CD4-positive, alpha-beta T cell (primary cell): ENCODE results near the gene TRIM44. TPM values are rescaled to one million over a fixed set of nuclear protein-coding genes. Genes with fewer than 3 reads are reported as not detected.
"Not testable (repeated sequence)": the region's sequence is repeated elsewhere in the genome, so short reads cannot be mapped to it uniquely, and the experiment has no call there.

ENCODE experiments used
- ATAC-seq: fragments of 200-7000 bp; cut with Tn5 transposase; one replicate; pipeline ENCODE4 v1.10.0; 2022; ENCODE audit warnings: mild to moderate bottlenecking; ENCODE audit not compliant: poor library complexity
- CTCF ChIA-PET: fragments of 350-600 bp; sonication (Branson Sonifier 250); formaldehyde crosslinking; loops from one replicate; lab custom pipeline; 2021; ENCODE audit warnings: antibody characterized with exemption, inconsistent platforms; lab: Charles Lee
- POLR2A ChIA-PET: fragments of 350-600 bp; sonication (Branson Sonifier 250); formaldehyde crosslinking; loops from one replicate; lab custom pipeline; 2021; ENCODE audit warnings: antibody characterized with exemption, inconsistent platforms; lab: Charles Lee
- DNase-seq, 14 experiments: peaks; one replicate each; pipeline ENCODE4 v3.0.0-alpha.2; 2013 to 2020; ENCODE audit warnings: mixed read lengths in 2 of 14
- H3K27ac ChIP-seq, 2 donors: one replicate each; pipeline versions ENCODE4 v1.5.1 to v1.7.0; 2013; ENCODE audit warnings: low read length in 2 of 2, low read depth in 1 of 2, mild to moderate bottlenecking in 1 of 2
- H3K27me3 ChIP-seq, 2 experiments: 1 replicate in 1 of 2; 2 replicates in 1 of 2; pipeline versions ENCODE4 v1.6.1 to v1.7.0; 2013; ENCODE audit warnings: low read length in 2 of 2, control low read depth in 1 of 2, mild to moderate bottlenecking in 1 of 2, moderate library complexity in 1 of 2; ENCODE audit not compliant: insufficient read depth in 2 of 2, control insufficient read depth in 1 of 2
- H3K36me3 ChIP-seq: one replicate; pipeline ENCODE4 v1.6.1; 2013; ENCODE audit warnings: low read length, control low read depth; ENCODE audit not compliant: insufficient read depth
- H3K4me1 ChIP-seq: one replicate; pipeline ENCODE4 v1.6.1; 2013; ENCODE audit warnings: low read length, control low read depth; ENCODE audit not compliant: insufficient read depth
- H3K4me3 ChIP-seq: one replicate; pipeline ENCODE4 v1.5.1; 2013; ENCODE audit warnings: mild to moderate bottlenecking, low read length, moderate library complexity
- H3K9me3 ChIP-seq, 2 experiments: 1 replicate in 1 of 2; 2 replicates in 1 of 2; pipeline versions ENCODE4 v1.6.1 to v1.7.0; 2013; ENCODE audit warnings: low read length in 2 of 2, mild to moderate bottlenecking in 2 of 2, control low read depth in 1 of 2, moderate library complexity in 1 of 2; ENCODE audit not compliant: control insufficient read depth in 1 of 2, insufficient read depth in 1 of 2
- H3K27ac Mint-ChIP-seq: one replicate; pipeline ENCODE4 v1.8.0; 2020; ENCODE audit warnings: mixed read lengths
- H3K27me3 Mint-ChIP-seq: one replicate; pipeline ENCODE4 v1.8.0; 2021; ENCODE audit warnings: mixed read lengths
- H3K36me3 Mint-ChIP-seq: one replicate; pipeline ENCODE4 v1.8.0; 2021; ENCODE audit warnings: low read depth, mixed read lengths
- H3K4me1 Mint-ChIP-seq: one replicate; pipeline ENCODE4 v1.8.0; 2021; ENCODE audit warnings: low read depth, mixed read lengths
- H3K4me3 Mint-ChIP-seq: one replicate; pipeline ENCODE4 v1.8.0; 2020; ENCODE audit warnings: mild to moderate bottlenecking, mixed read lengths
- H3K9me3 Mint-ChIP-seq: one replicate; pipeline ENCODE4 v1.8.0; 2020; ENCODE audit warnings: mixed read lengths
- CTCF ChIP-seq: fragments of 200-600 bp; IDR thresholded peaks from one replicate; pipeline ENCODE4 v1.8.0; 2022; ENCODE audit warnings: antibody characterized with exemption, mild to moderate bottlenecking
- intact Hi-C, 2 experiments: fragments of 100-400 bp; cut with DNase I in 1 of 2; cut with micrococcal nuclease in 1 of 2; formaldehyde crosslinking; loops; one replicate each; pipeline versions ENCODE4 v1.15.1 to v1.9.0; 2023 to 2025; cut with DNase I, micrococcal nuclease
- total RNA-seq, 174 experiments: library from RNA in 2 of 174; stranded (reverse) in 2 of 174; gene quantifications; one replicate each; pipeline ENCODE4 v1.2.3 and lab custom pipeline; 2021 to 2026

TRIM44 gene
- total RNA-seq, 2 experiments from 2014 or later, result 32.1 to 36.7 TPM

- Histone ChIP-seq H3K27me3 (no peaks in the 10 kb centered on the region), H3K36me3 (no peaks in the 10 kb centered on the region), H3K4me3 (no peak overlapping the region), H3K4me1 (no peaks in the 10 kb centered on the region), H3K27ac (no peak overlapping the region), H3K9me3 (peaks cover 3 to 4% of the 10 kb centered on the region in 2 experiments)
- Mint-ChIP-seq H3K36me3 (peaks cover 4% of the 10 kb centered on the region), H3K4me1 (peaks cover 68% of the 10 kb centered on the region), H3K9me3 (peaks cover 4% of the 10 kb centered on the region), H3K27ac (no peak overlapping the region), H3K4me3 (no peak overlapping the region), H3K27me3 (no peaks in the 10 kb centered on the region)
- POLR2A ChIA-PET, result no interaction called here
- CTCF ChIA-PET, result interaction anchor here (1.3 kb wide), 1 partner anchor 551 kb away, joined by 3 read pairs; no protein-coding TSS in a partner anchor
- no peak for TF ChIP-seq CTCF
- DNase-seq, result no peak
- ATAC-seq, result no peak
- intact Hi-C loops, result no loop called here
These were observed 52.5 kb downstream of the TRIM44 start for GRCh38 chr11:35714882-35715627.

- H3K27me3 ChIP-seq, H3K36me3 Mint-ChIP-seq, H3K4me3 ChIP-seq, H3K27me3 Mint-ChIP-seq, ATAC-seq, H3K36me3 ChIP-seq, H3K9me3 Mint-ChIP-seq, CTCF ChIA-PET, POLR2A ChIA-PET, DNase-seq, H3K4me3 Mint-ChIP-seq, H3K4me1 ChIP-seq, intact Hi-C loops, H3K9me3 ChIP-seq, H3K27ac ChIP-seq, H3K27ac Mint-ChIP-seq: not testable (repeated sequence)
- H3K4me1 Mint-ChIP-seq, result peaks cover 73% of the 10 kb centered on the region
These were observed 53.1 kb downstream of the TRIM44 start for GRCh38 chr11:35715677-35716076.

GRCh38 chr11:35717043-35717442 is 54.5 kb downstream of the TRIM44 start:
- Histone ChIP-seq H3K27me3 (no peaks in the 10 kb centered on the region), H3K36me3 (no peaks in the 10 kb centered on the region), H3K9me3 (peaks cover 3 to 4% of the 10 kb centered on the region in 2 experiments), H3K4me3 (no peak overlapping the region), H3K4me1 (no peaks in the 10 kb centered on the region), H3K27ac (no peak overlapping the region)
- Mint-ChIP-seq H3K9me3 (peaks cover 4% of the 10 kb centered on the region), H3K27ac (no peak overlapping the region), H3K27me3 (no peaks in the 10 kb centered on the region), H3K4me1 (peaks cover 77% of the 10 kb centered on the region), H3K36me3 (peaks cover 9% of the 10 kb centered on the region), H3K4me3 (no peak overlapping the region)
- ATAC-seq (no peak), DNase-seq (no peak)
- TF ChIP-seq CTCF, result no peak
- ChIA-PET CTCF (no interaction called here), POLR2A (no interaction called here)
- intact Hi-C loops, result no loop called here

GRCh38 chr11:35717520-35717919 is 54.9 kb downstream of the TRIM44 start:
- POLR2A ChIA-PET, result no interaction called here
- Mint-ChIP-seq H3K27me3 (no peaks in the 10 kb centered on the region), H3K36me3 (peaks cover 9% of the 10 kb centered on the region), H3K9me3 (peaks cover 4% of the 10 kb centered on the region), H3K27ac (no peak overlapping the region), H3K4me1 (peaks cover 77% of the 10 kb centered on the region), H3K4me3 (no peak overlapping the region)
- H3K4me3 ChIP-seq, result no peak overlapping the region
- H3K27me3 ChIP-seq, result no peaks in the 10 kb centered on the region
- ATAC-seq (no peak), DNase-seq (no peak)
- no peak overlapping the region for H3K27ac ChIP-seq
- H3K4me1 ChIP-seq, result no peaks in the 10 kb centered on the region
- no peaks in the 10 kb centered on the region for H3K36me3 ChIP-seq
- intact Hi-C loops, result no loop called here
- no peak for TF ChIP-seq CTCF
- CTCF ChIA-PET, result no interaction called here
- H3K9me3 ChIP-seq, result peaks cover 3 to 4% of the 10 kb centered on the region in 2 experiments
